ENCODE data around the gene GATA5.

The GATA5 gene

GRCh38 chr20:62454904-62455636 is 20.7 kb downstream of the GATA5 start:
- DNase-seq (ENCODE audit: low read depth), result no peak

- no peak for DNase-seq (ENCODE audit: low read depth)
Observed at GRCh38 chr20:62453186-62453808, 22.5 kb downstream of the GATA5 start.

GRCh38 chr20:62452475-62453095 is 23.2 kb downstream of the GATA5 start:
- DNase-seq (ENCODE audit: low read depth), result no peak

- no peak for DNase-seq (ENCODE audit: low read depth)
Observed at GRCh38 chr20:62451970-62452369, 23.8 kb downstream of the GATA5 start.

DNA sequence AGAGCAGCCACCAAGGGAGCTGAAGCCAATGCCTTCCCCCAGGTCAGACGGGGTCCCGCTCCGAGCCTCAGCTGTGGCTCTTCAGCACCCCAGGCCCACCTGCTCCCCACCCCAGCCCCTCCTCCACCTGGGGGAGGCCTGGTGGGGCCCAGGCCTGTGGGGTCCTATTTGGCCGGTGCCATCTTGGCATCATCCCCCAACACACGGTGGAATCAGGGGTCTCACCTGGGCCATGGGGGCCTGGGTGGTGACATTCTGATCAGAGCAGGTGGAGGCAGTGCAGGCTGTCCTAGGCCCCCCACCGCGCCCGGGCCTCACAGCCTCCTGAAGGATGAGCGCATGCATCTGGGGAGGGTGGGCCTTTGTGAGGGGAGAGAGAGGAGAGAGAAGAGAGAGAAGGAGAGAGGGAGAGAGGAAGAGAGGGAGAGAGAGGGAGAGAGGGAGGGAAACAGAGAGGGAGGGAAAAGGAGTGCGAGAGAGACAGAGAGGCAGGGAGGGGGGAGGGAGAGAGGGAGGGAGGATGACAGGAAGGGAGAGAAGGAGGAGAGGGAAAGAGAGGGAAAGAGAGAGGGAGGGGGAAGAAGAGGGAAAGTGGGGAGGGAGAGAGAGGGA is 24.5 kb downstream of the GATA5 start:
- no peak for DNase-seq (ENCODE audit: low read depth)

GRCh38 chr20:62449951-62450691 is 25.7 kb downstream of the GATA5 start:
- no peak for DNase-seq (ENCODE audit: low read depth)

DNA sequence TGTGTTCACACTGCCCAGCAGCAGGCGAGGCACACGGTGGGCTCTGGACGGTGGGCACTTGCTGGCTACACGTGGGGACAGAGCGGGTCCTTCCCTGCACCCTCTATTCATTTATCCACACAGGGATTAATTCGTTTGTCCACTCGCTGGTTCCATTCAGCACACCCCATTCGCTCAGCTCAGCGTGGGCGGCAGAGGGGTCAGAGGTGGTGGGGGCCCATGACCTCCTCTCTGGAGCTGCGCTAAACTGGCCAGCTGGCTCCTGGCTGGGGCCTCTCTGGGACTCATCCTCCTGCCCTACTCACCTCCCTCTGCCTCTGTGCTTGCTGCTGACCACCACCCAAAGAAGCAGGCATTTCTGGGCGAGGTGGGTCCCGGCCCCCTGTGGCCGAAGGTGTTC is 27.0 kb downstream of the GATA5 start:
- no peak for DNase-seq (ENCODE audit: low read depth)

- DNase-seq (ENCODE audit: low read depth), result no peak
Observed at GRCh38 chr20:62448038-62448437, 27.8 kb downstream of the GATA5 start.

GRCh38 chr20:62446888-62447869 is 28.6 kb downstream of the GATA5 start:
- no peak for DNase-seq (ENCODE audit: low read depth)

- DNase-seq (ENCODE audit: low read depth), result no peak
Observed at GRCh38 chr20:62446481-62446880, 29.3 kb downstream of the GATA5 start.

DNA sequence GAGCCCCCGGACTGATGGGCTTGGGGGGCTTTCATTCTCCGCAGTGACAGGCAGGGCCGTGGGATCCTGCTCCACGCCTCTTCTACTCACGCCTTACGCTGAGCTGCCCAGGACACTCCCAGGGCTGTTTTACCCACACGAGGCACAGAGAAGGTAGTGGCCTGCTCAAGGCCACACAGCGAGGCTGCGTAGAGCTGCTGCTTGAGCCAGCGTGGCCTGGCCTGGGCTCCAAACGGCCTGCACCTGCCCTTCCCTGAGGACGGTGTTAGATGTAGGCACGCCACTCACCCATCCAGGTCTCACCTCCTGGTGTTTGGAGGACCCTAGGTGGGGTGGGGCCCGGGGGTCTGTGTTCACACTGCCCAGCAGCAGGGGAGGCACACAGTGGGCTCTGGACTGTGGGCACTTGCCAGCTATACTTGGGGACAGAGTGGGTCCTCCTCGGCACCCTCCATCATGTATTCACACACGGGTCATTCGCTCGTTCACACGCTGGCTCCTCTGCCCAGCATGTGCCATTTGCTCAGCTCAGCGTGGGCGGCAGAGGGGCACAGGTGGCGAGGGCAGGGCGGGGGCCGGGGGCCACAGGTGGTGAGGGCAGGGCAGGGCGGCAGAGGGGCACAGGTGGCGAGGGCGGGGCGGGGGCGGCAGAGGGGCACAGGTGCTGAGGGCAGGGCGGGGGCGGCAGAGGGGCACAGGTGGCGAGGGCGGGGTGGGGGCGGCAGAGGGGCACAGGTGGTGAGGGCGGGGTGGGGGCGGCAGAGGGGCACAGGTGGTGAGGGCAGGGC is 30.0 kb downstream of the GATA5 start:
- DNase-seq (ENCODE audit: low read depth), result no peak

DNA sequence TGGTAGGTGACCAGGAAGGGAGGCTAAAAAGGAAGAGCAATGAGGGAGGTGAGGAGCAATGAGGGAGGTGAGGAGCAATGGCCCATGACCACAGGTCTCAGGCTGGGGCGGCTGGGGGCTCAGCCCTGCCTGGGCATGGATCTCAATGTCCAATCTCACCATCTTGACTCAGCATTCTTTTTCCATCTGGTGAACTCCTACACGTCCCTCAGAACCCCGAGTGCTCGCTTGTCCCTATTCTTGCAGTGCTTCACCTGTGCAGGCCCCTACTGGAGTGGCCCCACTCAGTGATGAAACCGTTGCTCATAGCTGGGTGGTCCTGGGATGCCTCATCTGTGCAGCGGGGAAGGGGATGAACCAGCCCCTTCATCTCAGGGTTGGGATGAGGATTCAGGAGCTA is 31.5 kb downstream of the GATA5 start:
- no peak for DNase-seq (ENCODE audit: low read depth)

DNA sequence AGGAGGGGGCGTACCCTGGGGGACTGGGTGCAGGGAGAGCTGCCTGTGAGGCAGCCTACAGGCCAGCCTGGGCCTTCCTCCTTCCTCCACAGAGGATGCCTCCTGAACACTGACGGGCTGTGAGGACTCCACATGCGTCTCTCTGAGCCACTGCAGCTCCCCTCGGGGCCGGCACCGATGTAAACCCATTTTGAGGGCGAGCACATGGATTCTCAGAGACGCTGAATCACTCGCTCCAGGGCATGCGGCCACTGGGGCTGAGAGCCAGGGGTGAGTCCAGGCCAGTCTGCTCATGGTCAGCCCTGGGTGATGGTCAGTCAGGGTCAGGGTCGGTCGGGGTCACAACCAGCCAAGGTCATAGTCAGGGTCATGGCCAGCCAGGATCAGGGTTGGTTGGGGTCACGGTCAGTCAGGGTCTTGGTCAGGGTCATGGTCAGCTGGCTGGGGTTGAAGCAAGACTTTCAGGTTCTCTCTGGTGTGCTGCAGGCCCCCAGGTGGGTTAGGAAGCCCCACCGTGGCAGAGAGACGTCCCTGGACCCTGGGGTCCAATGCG is 33.7 kb downstream of the GATA5 start:
- no peak for DNase-seq (ENCODE audit: low read depth)

- no peak for DNase-seq (ENCODE audit: low read depth)
Observed at GRCh38 chr20:62439218-62439617, 36.6 kb downstream of the GATA5 start.

DNA sequence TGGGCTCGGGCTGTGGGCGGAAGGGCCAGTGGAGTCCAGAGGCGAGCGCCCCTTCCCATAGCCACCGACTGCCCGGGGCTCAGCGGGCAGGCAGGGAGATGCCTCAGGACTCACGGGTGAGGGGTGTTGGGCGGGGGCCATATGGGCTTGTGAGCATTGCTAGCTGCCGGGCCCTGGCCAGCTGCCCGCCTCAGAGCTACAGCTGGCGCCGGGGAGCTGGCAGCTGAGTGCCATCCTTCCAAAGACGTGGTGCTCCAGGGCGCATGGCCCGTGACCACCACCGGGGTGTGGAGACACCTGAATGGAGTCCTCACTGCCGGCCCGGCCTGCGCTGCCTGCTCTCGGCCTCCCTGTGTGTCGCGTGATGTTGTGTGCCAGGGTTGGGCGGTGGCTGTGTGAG is 37.9 kb downstream of the GATA5 start:
- no peak for DNase-seq (ENCODE audit: low read depth)

- DNase-seq (ENCODE audit: low read depth), result no peak
Observed at GRCh38 chr20:62437496-62437895, 38.3 kb downstream of the GATA5 start.

- DNase-seq (ENCODE audit: low read depth), result no peak
Observed at GRCh38 chr20:62436692-62437091, 39.1 kb downstream of the GATA5 start.

GRCh38 chr20:62433658-62434497 is 41.9 kb downstream of the GATA5 start:
- DNase-seq (ENCODE audit: low read depth), result no peak

- no peak for DNase-seq (ENCODE audit: low read depth)
Observed at GRCh38 chr20:62430866-62431447, 44.8 kb downstream of the GATA5 start.

All from activated gamma-delta T cell treated with anti-CD3 and anti-CD28 coated beads, Interleukin-2, amount 50 U/mL, for 16 hours (primary cell).